Lower leg skin (tissue), 4 donors: ENCODE measurements around the gene CNIH2. TPM values are rescaled to one million over a fixed set of nuclear protein-coding genes. Genes with fewer than 3 reads are reported as not detected.
A peak's percentile ranks its signal among the peaks of the same experiment; 100 is the strongest.

Experiments
- DNase-seq, 2 donors: peaks; one replicate each; pipeline ENCODE4 v3.0.0-alpha.2; 2019; ENCODE audit warnings: low spot score in 2 of 2
- H3K4me3 ChIP-seq: fragments of 200-600 bp; sonication (generic); 2 replicates; pipeline ENCODE4 v1.5.1; 2017; ENCODE audit warnings: mild to moderate bottlenecking, low read depth; ENCODE audit not compliant: poor library complexity, severe bottlenecking
- CTCF ChIP-seq, 3 donors: fragments of 450-650 bp; IDR thresholded peaks; one replicate each; pipeline ENCODE4 v1.5.1; 2016; ENCODE audit warnings: antibody characterized with exemption in 3 of 3, mild to moderate bottlenecking in 3 of 3, moderate library complexity in 2 of 3
- POLR2A ChIP-seq, 2 donors: fragments of 450-650 bp; IDR thresholded peaks; one replicate each; pipeline ENCODE4 v1.6.1; 2016 to 2017; ENCODE audit warnings: antibody characterized with exemption in 2 of 2, mild to moderate bottlenecking in 1 of 2, moderate library complexity in 1 of 2
- WGBS, 2 donors: methylation state at CpG; one replicate each; pipeline ENCODE4 v1.1.5; 2018; 5-methylcytosine and 5-hydroxymethylcytosine counted together
- intact Hi-C: fragments of 100-400 bp; cut with DNase I; formaldehyde crosslinking; loops from one replicate; pipeline ENCODE4 v1.15.0; 2023; ENCODE audit warnings: low total_unique reads
- total RNA-seq, 4 donors: library from RNA; depleted of rRNA; stranded (reverse); fragments of >200 nt; gene quantifications; one replicate each; pipeline ENCODE4 v1.1.0, GENCODE V29; 2016

CNIH2 gene
- total RNA-seq, 4 donors from 2014 or later, result 0.42 to 3.2 TPM; not detected in 2

GRCh38 chr11:66287889-66288670 lies 10.1 kb downstream of the CNIH2 start:
- no peak for DNase-seq
- intact Hi-C loops, result loop anchor here (5.0 kb wide), 1 partner anchor 66 kb away; no protein-coding TSS in a partner anchor
- TF ChIP-seq POLR2A (IDR thresholded peaks at IDR 0.05) (no peak), CTCF (IDR thresholded peaks at IDR 0.05) (no peak)
- WGBS, 2 donors, result 33 to 34% methylated on average over 20 of the region's 20 CpGs
- peak overlapping the region; percentile 71 for H3K4me3 ChIP-seq

GRCh38 chr11:66288671-66289547 lies 10.9 kb downstream of the CNIH2 start, which contains the start of gene YIF1A:
TSS of gene YIF1A (minus strand) at chr11:66289143. CDS start at chr11:66288985, 158 bp downstream.
- H3K4me3 ChIP-seq, result peak within 1 kb of the TSS; percentile 71
- TF ChIP-seq POLR2A (IDR thresholded peaks at IDR 0.05) (peak in 1 of 2 donors; percentile 42), CTCF (IDR thresholded peaks at IDR 0.05) (no peak)
- intact Hi-C loops, result loop anchor here (5.0 kb wide), 1 partner anchor 67 kb away; no protein-coding TSS in a partner anchor
- DNase-seq, result peak; percentile 98 to 100
- WGBS, 2 donors, result 0 to 1% methylated on average over 36 to 53 of the region's 87 CpGs

GRCh38 chr11:66289548-66290329 lies 11.8 kb downstream of the CNIH2 start:
- intact Hi-C loops, result loop anchor here (5.0 kb wide), 1 partner anchor 67 kb away; no protein-coding TSS in a partner anchor
- DNase-seq, result peak in 1 of 2 donors; percentile 93
- no peak for TF ChIP-seq POLR2A (IDR thresholded peaks at IDR 0.05)
- 12 to 13% methylated on average over 34 to 36 of the region's 36 CpGs for WGBS, 2 donors
- H3K4me3 ChIP-seq, result peak overlapping the region; percentile 31

- no peak for TF ChIP-seq CTCF (IDR thresholded peaks at IDR 0.05)
- TF ChIP-seq POLR2A (IDR thresholded peaks at IDR 0.05), result no peak
- H3K4me3 ChIP-seq, result no peak overlapping the region
- 68 to 92% methylated on average over 2 of the region's 2 CpGs for WGBS, 2 donors
- DNase-seq, result no peak
- intact Hi-C loops, result no loop called here
Observed at GRCh38 chr11:66290330-66290621, 12.3 kb downstream of the CNIH2 start.

- TF ChIP-seq CTCF (IDR thresholded peaks at IDR 0.05) (no peak), POLR2A (IDR thresholded peaks at IDR 0.05) (no peak)
- intact Hi-C loops, result no loop called here
- 24% methylated on average over 10 to 11 of the region's 16 CpGs for WGBS, 2 donors
- DNase-seq, result no peak
- H3K4me3 ChIP-seq, result no peak overlapping the region
Observed at GRCh38 chr11:66291303-66291705, 13.3 kb downstream of the CNIH2 start.
